HG03135 (cell line): ENCODE measurements around the gene METTL22.

Source experiments
- ATAC-seq: cut with Tn5 transposase; IDR thresholded peaks from one replicate; pipeline ENCODE4 v1.9.1; 2021; ENCODE audit warnings: mild to moderate bottlenecking, moderate library complexity; ENCODE audit not compliant: unreplicated experiment

METTL22 gene

DNA sequence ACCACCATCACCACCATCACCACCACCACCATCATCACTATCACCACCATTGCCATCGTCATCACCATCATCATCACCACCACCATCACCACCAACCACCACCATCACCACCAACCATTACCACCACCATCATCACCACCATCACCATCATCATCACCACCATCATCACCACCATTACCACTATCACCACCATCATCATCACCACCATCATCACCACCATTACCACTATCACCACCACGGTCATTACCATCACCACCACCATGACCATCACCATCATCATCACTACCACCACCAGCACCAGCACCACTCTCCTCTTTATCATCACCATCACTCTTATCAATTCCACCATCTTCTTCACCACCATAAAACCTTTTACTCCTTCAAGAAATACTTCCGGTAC, 30.0 kb upstream of the METTL22 start:
- no peak for ATAC-seq

DNA sequence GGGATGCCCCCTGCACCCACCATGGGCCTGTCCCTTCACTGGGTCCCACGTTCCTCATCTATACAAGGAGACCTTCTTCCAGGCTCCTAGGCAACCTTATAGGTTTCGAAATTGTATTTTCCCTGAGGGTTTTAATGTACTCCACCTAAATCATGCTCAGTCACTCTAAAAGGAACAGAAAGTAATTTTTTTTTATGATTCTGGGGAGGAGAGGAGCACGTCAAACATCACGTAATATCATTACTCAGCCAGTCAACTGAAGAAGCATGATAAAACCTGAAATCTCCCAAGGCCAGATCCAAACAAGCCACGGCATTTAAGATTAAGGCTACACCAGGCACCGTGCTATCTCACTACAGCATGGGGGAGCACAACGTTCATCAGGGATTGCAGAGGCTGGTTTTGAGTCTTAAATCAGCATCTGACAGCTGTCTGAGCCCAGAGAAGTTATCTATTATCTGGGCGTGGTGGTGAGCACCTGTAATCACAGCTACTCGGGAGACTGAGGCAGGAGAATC, 27.3 kb upstream of the METTL22 start:
- no peak for ATAC-seq

DNA sequence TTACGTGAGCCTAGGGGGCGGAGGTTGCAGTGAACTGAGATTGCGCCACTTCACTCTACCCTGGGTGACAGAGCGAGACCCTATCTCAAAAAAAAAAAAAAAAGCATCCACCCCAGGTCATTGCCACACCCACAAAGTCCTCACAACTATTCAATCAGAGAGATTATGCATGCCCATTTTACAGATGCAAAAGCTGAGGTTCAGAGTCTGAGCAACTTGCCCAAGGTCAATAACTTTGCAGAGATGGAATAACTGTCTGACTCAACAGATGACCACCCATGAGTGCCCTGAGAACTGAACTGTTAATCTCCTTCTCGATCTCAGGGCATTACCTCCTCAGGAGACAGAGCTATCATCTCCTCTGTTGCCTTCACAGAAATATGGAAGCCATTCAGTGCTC, 25.7 kb upstream of the METTL22 start:
- no peak for ATAC-seq

GRCh38 chr16:8596581-8596980, 24.9 kb upstream of the METTL22 start:
- ATAC-seq = no peak

DNA sequence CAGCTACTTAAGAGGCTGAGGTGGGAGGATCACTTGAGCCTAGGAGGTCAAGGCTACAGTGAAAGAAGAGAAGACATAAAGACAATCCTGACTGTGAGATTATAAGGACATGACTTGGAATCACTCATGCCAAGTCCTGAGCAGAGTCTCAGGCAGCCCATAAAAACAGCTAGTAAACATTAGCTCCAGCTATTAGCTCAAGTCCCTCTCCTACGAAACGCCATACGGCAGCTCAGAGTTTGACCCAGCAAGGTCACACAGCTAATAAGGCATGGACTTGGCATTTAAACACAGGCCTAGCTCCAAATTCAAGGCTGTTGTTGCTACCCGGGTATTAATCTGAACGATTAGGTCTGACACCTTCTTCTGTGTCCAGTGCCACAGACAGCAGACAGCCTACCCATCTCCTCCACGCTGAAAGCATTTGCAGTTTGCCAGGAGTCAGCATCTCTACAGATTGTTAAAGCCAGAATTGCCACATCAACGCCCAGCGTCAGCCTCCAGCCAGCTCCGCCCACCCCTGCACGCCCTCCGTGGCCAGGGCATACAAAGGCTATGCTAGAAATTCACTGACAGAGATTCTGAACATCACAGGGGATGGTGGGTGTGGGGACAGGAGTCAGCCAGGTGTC, 21.2 kb upstream of the METTL22 start:
- no peak for ATAC-seq

GRCh38 chr16:8605554-8605953, 15.9 kb upstream of the METTL22 start:
- ATAC-seq = no peak

DNA sequence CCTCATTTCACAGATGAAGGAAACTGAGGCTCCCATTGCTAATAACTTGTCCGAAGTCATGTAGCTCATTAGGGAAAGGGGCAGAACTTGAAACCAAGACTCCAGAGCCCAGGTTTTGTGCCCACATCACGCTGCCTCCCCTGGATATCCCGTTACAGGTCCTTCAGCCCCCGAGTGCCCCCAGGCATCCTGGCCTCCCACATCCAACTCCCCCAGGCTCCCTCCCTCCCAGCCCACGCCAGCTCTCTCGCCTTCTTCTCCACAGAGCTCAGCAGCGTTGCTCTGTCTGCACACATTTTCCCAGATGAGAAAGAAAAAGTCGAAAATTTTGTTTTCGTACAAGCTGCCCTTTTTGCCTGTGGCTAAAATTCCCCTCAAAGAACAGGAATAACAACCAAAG, 14.3 kb upstream of the METTL22 start:
- ATAC-seq = no peak

DNA sequence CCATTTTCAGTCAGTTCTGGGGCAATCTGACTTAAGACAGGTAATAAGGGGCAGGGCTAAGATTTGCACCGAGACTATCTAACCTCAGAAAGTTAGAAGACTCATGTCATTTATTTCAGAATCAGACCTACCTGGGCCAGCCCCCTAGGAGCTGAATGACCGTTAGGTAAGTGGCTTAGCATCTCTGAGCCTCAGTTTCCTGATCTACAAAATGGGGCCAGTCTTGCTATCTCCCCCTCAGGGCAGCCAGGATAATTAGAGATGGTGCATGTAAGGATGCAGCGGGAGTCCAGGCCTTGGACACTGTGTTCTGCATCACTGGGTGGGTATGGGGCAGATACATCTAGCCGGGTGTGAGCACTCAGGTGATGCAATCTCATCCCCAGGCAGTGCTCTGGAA, 10.4 kb upstream of the METTL22 start:
- no peak for ATAC-seq

DNA sequence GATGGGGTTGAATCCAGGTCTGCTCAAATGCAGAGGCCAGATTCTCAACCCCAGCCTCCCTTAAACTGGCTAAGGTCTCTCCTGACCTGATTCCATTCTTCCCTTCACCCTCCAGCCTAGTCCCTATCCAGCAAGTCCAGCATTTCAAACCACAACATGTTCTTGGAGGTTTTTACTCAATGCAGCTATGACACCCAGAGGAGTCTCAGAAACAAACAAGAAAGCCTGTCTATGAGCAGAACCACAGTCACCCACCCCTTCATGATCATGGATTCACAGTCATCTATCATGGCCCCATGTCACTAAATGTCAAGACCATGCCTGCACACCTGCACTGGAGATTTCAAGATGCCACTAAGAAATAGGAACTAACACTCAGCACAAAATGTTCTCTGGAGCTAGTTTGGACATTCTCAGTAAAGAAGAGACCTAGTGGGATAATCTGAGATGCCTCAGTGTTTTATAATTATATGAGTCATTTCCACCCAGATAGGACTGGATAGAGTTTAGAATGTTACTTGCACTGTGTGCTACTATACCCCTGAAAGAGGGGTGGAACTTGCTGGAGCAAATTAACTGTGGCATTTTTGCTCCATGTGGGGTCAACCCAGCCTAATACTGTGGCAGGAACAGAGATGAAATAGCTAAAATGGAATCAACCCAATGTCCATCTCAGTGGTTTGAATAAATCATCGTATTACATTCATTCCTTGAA, 9.5 kb upstream of the METTL22 start:
- no peak for ATAC-seq

- no peak for ATAC-seq
These were observed 7.0 kb upstream of the METTL22 start for GRCh38 chr16:8614435-8615029.

GRCh38 chr16:8619671-8620370, 1.7 kb upstream of the METTL22 start:
- ATAC-seq = no peak

GRCh38 chr16:8620535-8620934, 963 bp upstream of the METTL22 start:
- ATAC-seq = no peak

DNA sequence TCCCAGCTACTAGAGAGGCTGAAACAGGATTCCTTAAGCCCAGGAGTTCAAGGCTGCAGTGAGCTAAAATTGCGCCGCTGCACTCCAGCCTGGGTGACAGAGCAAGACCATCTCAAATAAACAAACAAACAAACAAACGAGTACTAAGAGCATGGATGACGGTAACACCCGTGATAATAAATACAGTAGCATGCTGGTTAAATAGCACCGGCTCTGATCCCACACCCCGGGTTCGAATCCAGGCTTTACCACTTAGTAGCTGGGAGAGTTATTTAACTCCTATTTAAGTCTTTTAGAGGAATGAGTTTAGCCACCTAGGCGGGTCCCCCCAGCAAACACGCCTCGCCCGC, 301 bp upstream of the METTL22 start:
- ATAC-seq = no peak

GRCh38 chr16:8622315-8622656, 788 bp downstream of the METTL22 start:
- ATAC-seq = peak; percentile 12

DNA sequence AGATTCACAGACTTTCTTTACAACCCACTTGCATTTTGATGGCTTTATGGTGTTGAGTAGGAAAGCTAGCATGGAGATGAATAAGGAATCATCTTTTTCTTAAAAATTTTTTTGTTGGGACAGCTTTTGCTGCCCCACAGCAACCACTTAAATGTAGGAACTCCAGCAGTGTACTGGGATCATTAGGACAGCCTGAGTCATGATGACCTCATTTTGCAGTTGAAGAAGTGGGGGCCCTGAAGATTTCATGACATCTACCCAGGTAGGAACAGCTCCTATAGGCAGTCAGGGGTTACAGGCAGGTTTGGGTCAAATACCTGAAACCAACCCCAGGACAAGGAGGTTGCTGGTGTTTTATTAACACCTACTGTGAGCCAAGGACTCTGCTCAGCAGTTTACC, 2.1 kb downstream of the METTL22 start:
- no peak for ATAC-seq

- no peak for ATAC-seq
These were observed 4.1 kb downstream of the METTL22 start for GRCh38 chr16:8625491-8626087.

DNA sequence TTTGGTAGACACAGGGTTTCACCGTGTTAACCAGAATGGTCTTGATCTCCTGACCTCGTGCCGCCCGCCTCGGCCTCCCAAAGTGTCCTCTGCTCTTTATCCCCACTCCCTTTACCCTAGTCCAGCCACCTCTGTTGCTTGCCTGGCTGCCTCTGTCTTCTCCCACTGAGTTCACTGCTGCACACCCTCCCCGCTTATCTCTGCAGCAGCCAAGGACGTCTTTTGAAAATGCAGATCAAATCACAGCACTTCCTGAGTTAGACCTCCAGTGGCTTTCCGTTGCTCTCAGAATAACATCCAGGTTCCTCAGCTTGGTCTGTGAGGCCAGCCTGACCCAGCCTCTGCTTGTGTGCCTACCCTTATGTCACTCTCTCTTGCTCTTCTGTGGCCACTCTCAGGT, 5.4 kb downstream of the METTL22 start:
- no peak for ATAC-seq

DNA sequence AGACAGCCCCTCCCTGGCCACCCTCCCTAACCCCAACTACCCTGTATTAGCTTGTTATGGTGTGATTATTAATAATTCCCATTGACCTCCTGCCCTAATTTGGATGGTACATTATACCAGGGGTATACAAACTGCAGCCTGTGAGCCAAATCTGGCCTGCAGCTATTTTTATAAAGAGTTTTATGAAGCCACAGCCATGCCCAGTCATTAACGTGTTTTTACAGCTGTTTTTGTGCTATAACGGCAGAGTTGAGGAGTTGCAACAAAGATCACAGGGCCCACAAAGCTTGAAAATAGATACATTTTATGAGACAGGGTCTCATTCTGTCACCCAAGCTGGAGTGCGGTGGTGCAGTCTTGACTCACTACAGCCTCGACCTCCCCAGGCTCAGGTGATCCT, 6.0 kb downstream of the METTL22 start:
- no peak for ATAC-seq

- ATAC-seq = no peak
These were observed 7.7 kb downstream of the METTL22 start for GRCh38 chr16:8628981-8629725.

DNA sequence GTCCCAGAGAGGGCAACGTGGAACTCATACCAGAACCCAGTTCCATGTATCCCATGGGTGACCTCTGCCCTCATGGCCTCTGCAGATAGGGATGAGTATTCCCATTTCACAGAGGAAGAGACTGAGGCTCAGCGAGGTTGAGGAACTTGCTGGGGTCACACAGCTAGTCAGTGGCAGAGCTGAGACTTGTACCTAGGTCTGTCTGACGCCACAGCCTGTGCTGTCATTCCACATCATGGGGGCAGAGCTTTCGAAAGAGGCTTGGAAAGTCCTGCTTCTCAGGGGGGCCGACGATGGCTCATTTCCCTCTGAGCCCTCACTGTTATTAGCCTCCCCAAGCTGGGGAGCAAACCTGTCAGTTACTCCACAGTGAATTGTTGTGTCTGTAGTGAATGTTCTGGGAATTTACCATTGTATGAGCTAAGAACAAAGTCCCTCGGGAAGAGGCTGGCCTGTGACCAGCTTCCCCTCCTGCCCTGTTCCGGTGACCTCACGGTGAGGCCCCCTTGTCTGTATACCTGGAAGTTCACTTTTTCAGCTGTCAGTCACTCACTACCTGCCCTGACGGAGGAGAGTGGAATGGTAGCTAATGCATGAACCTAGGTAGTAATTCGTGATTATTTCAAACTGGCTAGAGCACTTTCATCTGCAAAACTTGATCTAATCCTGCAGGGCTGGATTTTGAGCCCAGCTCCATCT, 8.9 kb downstream of the METTL22 start:
- no peak for ATAC-seq
